Stimulated activated CD8-positive, alpha-beta memory T cell treated with anti-CD3 and anti-CD28 coated beads, Interleukin-15, amount 100 ng/mL, for 24 hours (primary cell): ENCODE data around the gene ERC1.

Source experiments
- DNase-seq: peaks from one replicate; pipeline ENCODE4 v3.0.0-alpha.2; 2020; ENCODE audit warnings: low read depth

The ERC1 gene

DNA sequence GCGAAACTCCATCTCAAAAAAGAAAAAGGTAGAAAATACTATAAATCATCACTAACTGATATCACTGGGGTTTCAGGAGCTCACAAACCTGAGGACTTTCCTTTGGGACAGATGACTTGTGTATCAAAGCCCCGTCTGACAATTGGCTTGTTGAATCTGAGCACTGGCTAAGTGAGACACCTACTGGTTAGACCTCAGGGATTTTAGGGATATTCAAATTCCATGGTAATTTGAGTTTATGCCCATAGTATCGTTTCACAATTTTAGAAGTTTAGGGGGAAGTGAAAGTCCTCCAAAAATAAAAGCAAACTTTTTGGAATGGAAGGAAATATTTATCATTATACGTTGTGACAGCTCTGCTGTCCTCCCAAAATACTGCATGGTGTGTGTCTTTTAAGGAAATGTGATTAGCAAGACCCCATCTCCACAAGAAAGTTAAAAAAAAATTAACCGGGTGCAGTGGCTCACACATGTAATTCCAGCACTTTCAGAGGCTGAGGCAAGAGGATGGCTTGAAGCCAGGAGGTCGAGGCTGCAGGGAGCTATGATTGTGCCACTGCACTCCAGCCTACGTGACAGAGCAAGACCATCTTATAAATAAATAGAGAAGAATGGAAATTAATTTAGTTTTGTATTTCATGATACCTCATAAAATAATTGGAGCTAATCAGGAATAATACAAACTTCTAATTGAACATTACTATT lies 554.1 kb downstream of the ERC1 start:
- no peak for DNase-seq
